IPS-20b (cell line): ENCODE results near the gene TMEM138.
A peak's percentile ranks its signal among the peaks of the same experiment; 100 is the strongest.

ENCODE experiments used
- H3K27ac ChIP-seq: one replicate; pipeline ENCODE4 v1.5.1; 2013; ENCODE audit warnings: low read length
- H3K27me3 ChIP-seq: 2 replicates; pipeline ENCODE4 v1.6.1; 2013; ENCODE audit warnings: mild to moderate bottlenecking, low read length, inconsistent platforms; ENCODE audit not compliant: insufficient read depth
- H3K36me3 ChIP-seq: 2 replicates; pipeline ENCODE4 v1.6.1; 2013; ENCODE audit warnings: low read depth, mild to moderate bottlenecking, inconsistent platforms, low read length, moderate library complexity; ENCODE audit not compliant: insufficient read depth
- H3K4me1 ChIP-seq: 2 replicates; pipeline ENCODE4 v1.6.1; 2013; ENCODE audit warnings: mild to moderate bottlenecking, control low read depth, inconsistent platforms, low read length, moderate library complexity; ENCODE audit not compliant: insufficient read depth
- H3K4me3 ChIP-seq: 2 replicates; pipeline ENCODE4 v1.5.1; 2013; ENCODE audit warnings: mild to moderate bottlenecking, low read length, inconsistent platforms
- H3K9ac ChIP-seq: 2 replicates; pipeline ENCODE4 v1.6.1; 2013; ENCODE audit warnings: low read depth, mild to moderate bottlenecking, inconsistent platforms, low read length, moderate library complexity
- H3K9me3 ChIP-seq: 2 replicates; pipeline ENCODE4 v1.6.1; 2013; ENCODE audit warnings: mild to moderate bottlenecking, low read depth, low read length, inconsistent platforms; ENCODE audit not compliant: insufficient read depth

Gene TMEM138

GRCh38 chr11:61361741-61362541 is at the start of gene TMEM138, which contains the start of gene CYB561A3:
TMEM138 (plus strand) TSS chr11:61362374; CDS start chr11:61364391, 2,017 bp downstream.
CYB561A3 (minus strand) TSS chr11:61361882; CDS start chr11:61356713, 5,169 bp downstream.
- Histone ChIP-seq H3K27me3 (no peaks in the 10 kb centered on the region), H3K27ac (peak within 1 kb of the TSS; percentile 94), H3K9ac (peak within 1 kb of the TSS; percentile 98), H3K9me3 (no peaks in the 10 kb centered on the region), H3K4me3 (peak within 1 kb of the TSS; percentile 90), H3K4me1 (no peaks in the 10 kb centered on the region), H3K36me3 (peaks cover 35% of the 10 kb centered on the region)

- Histone ChIP-seq H3K9me3 (no peaks in the 10 kb centered on the region), H3K27ac (no peak overlapping the region), H3K9ac (no peak overlapping the region), H3K36me3 (peaks cover 93% of the 10 kb centered on the region), H3K27me3 (no peaks in the 10 kb centered on the region), H3K4me3 (no peak overlapping the region), H3K4me1 (no peaks in the 10 kb centered on the region)
Measured at GRCh38 chr11:61315260-61315659, 46.9 kb upstream of the TMEM138 start.

- H3K27ac ChIP-seq: no peak overlapping the region
- H3K9me3 ChIP-seq: no peaks in the 10 kb centered on the region
- no peaks in the 10 kb centered on the region for H3K4me1 ChIP-seq
- peaks cover 96% of the 10 kb centered on the region for H3K36me3 ChIP-seq
- H3K27me3 ChIP-seq: no peaks in the 10 kb centered on the region
- no peak overlapping the region for H3K4me3 ChIP-seq
- H3K9ac ChIP-seq: no peak overlapping the region
Measured at GRCh38 chr11:61325649-61326414, 36.3 kb upstream of the TMEM138 start.

- no peak overlapping the region for H3K9ac ChIP-seq
- H3K27me3 ChIP-seq: no peaks in the 10 kb centered on the region
- H3K4me1 ChIP-seq: peaks cover 4% of the 10 kb centered on the region; the same call in 1 of the 2 replicates
- H3K27ac ChIP-seq: no peak overlapping the region
- H3K9me3 ChIP-seq: no peaks in the 10 kb centered on the region
- H3K36me3 ChIP-seq: peaks cover 85% of the 10 kb centered on the region
- no peak overlapping the region for H3K4me3 ChIP-seq
Measured at GRCh38 chr11:61327669-61328071, 34.5 kb upstream of the TMEM138 start.

GRCh38 chr11:61328351-61328750 is 33.8 kb upstream of the TMEM138 start:
- Histone ChIP-seq H3K27me3 (no peaks in the 10 kb centered on the region), H3K9ac (no peak overlapping the region), H3K4me3 (no peak overlapping the region), H3K36me3 (peaks cover 78% of the 10 kb centered on the region), H3K27ac (no peak overlapping the region), H3K4me1 (peaks cover 4% of the 10 kb centered on the region; the same call in 1 of the 2 replicates), H3K9me3 (no peaks in the 10 kb centered on the region)

GRCh38 chr11:61329871-61330270 is 32.3 kb upstream of the TMEM138 start:
- Histone ChIP-seq H3K4me1 (peaks cover 7% of the 10 kb centered on the region), H3K27me3 (no peaks in the 10 kb centered on the region), H3K27ac (no peak overlapping the region), H3K9ac (no peak overlapping the region), H3K9me3 (no peaks in the 10 kb centered on the region), H3K36me3 (peaks cover 63% of the 10 kb centered on the region), H3K4me3 (no peak overlapping the region)

GRCh38 chr11:61331651-61332050 is 30.5 kb upstream of the TMEM138 start:
- peaks cover 46% of the 10 kb centered on the region for H3K36me3 ChIP-seq
- H3K27me3 ChIP-seq: no peaks in the 10 kb centered on the region
- H3K4me1 ChIP-seq: peaks cover 13% of the 10 kb centered on the region
- H3K9me3 ChIP-seq: no peaks in the 10 kb centered on the region
- H3K4me3 ChIP-seq: peak overlapping the region; percentile 99
- no peak overlapping the region for H3K27ac ChIP-seq
- H3K9ac ChIP-seq: peak overlapping the region; percentile 98

GRCh38 chr11:61332281-61332796 is 29.8 kb upstream of the TMEM138 start:
- no peaks in the 10 kb centered on the region for H3K27me3 ChIP-seq
- H3K9ac ChIP-seq: peak overlapping the region; percentile 98
- H3K4me3 ChIP-seq: peak overlapping the region; percentile 99
- H3K4me1 ChIP-seq: peaks cover 13% of the 10 kb centered on the region
- peaks cover 39% of the 10 kb centered on the region for H3K36me3 ChIP-seq
- H3K9me3 ChIP-seq: no peaks in the 10 kb centered on the region
- peak overlapping the region; percentile 67 for H3K27ac ChIP-seq

- Histone ChIP-seq H3K9me3 (no peaks in the 10 kb centered on the region), H3K9ac (peak within 1 kb of the TSS; percentile 100), H3K4me1 (peaks cover 13% of the 10 kb centered on the region), H3K36me3 (peaks cover 33% of the 10 kb centered on the region), H3K27ac (peak within 1 kb of the TSS; percentile 97), H3K4me3 (peak within 1 kb of the TSS; percentile 99), H3K27me3 (no peaks in the 10 kb centered on the region)
Measured at GRCh38 chr11:61332797-61333549, 29.2 kb upstream of the TMEM138 start, which contains the start of the genes DDB1 and TKFC. DDB1 (minus strand) TSS chr11:61333105; CDS start chr11:61332968, 137 bp downstream. TKFC (plus strand) TSS chr11:61333228; CDS start chr11:61334729, 1,501 bp downstream.

GRCh38 chr11:61333550-61334433 is 28.4 kb upstream of the TMEM138 start:
- Histone ChIP-seq H3K27ac (peak overlapping the region; percentile 97), H3K9ac (peak overlapping the region; percentile 100), H3K27me3 (no peaks in the 10 kb centered on the region), H3K4me1 (peaks cover 13% of the 10 kb centered on the region), H3K36me3 (peaks cover 33% of the 10 kb centered on the region), H3K9me3 (no peaks in the 10 kb centered on the region), H3K4me3 (peak overlapping the region; percentile 99)
